HG03575 (cell line): ENCODE data around the gene FAM227B.

ENCODE experiments used
- ATAC-seq: cut with Tn5 transposase; IDR thresholded peaks from one replicate; pipeline ENCODE4 v1.9.1; 2021; ENCODE audit not compliant: unreplicated experiment, insufficient number of reproducible peaks, low FRiP score; ENCODE audit errors: extremely low read depth

FAM227B gene

GRCh38 chr15:49462232-49462844, 158.3 kb downstream of the FAM227B start:
- no peak for ATAC-seq

- ATAC-seq: no peak
Observed at GRCh38 chr15:49460411-49460941, 160.1 kb downstream of the FAM227B start.

- no peak for ATAC-seq
Observed at GRCh38 chr15:49458145-49458544, 162.5 kb downstream of the FAM227B start.

- ATAC-seq: no peak
Observed at GRCh38 chr15:49456166-49456565, 164.5 kb downstream of the FAM227B start.

- ATAC-seq: no peak
Observed at GRCh38 chr15:49452595-49452994, 168.0 kb downstream of the FAM227B start.

- no peak for ATAC-seq
Observed at GRCh38 chr15:49441816-49442215, 178.8 kb downstream of the FAM227B start.

- no peak for ATAC-seq
Observed at GRCh38 chr15:49441356-49441755, 179.3 kb downstream of the FAM227B start.

GRCh38 chr15:49439678-49440395, 180.8 kb downstream of the FAM227B start:
- no peak for ATAC-seq

GRCh38 chr15:49438962-49439631, 181.5 kb downstream of the FAM227B start:
- no peak for ATAC-seq

- ATAC-seq: no peak
Observed at GRCh38 chr15:49436751-49437150, 183.9 kb downstream of the FAM227B start.

- no peak for ATAC-seq
Observed at GRCh38 chr15:49435174-49435573, 185.4 kb downstream of the FAM227B start.

GRCh38 chr15:49430046-49430445, 190.6 kb downstream of the FAM227B start:
- no peak for ATAC-seq

GRCh38 chr15:49428409-49429095, 192.1 kb downstream of the FAM227B start:
- no peak for ATAC-seq

GRCh38 chr15:49427372-49427771, 193.2 kb downstream of the FAM227B start:
- no peak for ATAC-seq

- ATAC-seq: no peak
Observed at GRCh38 chr15:49424954-49425353, 195.7 kb downstream of the FAM227B start.

- ATAC-seq: no peak
Observed at GRCh38 chr15:49423901-49424550, 196.6 kb downstream of the FAM227B start.

GRCh38 chr15:49423021-49423420, 197.6 kb downstream of the FAM227B start, which contains the start of gene FGF7:
Gene FGF7 (plus strand): TSS chr15:49423242. CDS start chr15:49424298, 1,056 bp downstream.
- ATAC-seq: no peak

GRCh38 chr15:49421991-49422390, 198.6 kb downstream of the FAM227B start:
- ATAC-seq: no peak

- no peak for ATAC-seq
Observed at GRCh38 chr15:49418811-49419210, 201.8 kb downstream of the FAM227B start.
